Stimulated activated CD8-positive, alpha-beta memory T cell treated with anti-CD3 and anti-CD28 coated beads, Interleukin-7, amount 100 ng/mL, for 4 hours (primary cell): ENCODE measurements around the gene C12orf50.
"Not testable (repeated sequence)": the region's sequence is repeated elsewhere in the genome, so short reads cannot be mapped to it uniquely, and the experiment has no call there.

Source experiments
- DNase-seq, 2 donors: peaks; one replicate each; pipeline ENCODE4 v3.0.0-alpha.2; 2020; ENCODE audit warnings: low read depth in 2 of 2

Gene C12orf50

GRCh38 chr12:88029093-88029665 lies at the start of gene C12orf50:
TSS of gene C12orf50 (minus strand) at chr12:88029401. CDS start at chr12:88026962, 2,439 bp downstream.
- DNase-seq = no peak

GRCh38 chr12:88067301-88067700 lies 38.1 kb upstream of the C12orf50 start:
- no peak for DNase-seq

- no peak for DNase-seq
Measured at GRCh38 chr12:88063375-88063774, 34.2 kb upstream of the C12orf50 start.

- no peak for DNase-seq
Measured at GRCh38 chr12:88062474-88062873, 33.3 kb upstream of the C12orf50 start.

- no peak for DNase-seq
Measured at GRCh38 chr12:88058719-88059077, 29.5 kb upstream of the C12orf50 start.

- no peak for DNase-seq
Measured at GRCh38 chr12:88057994-88058718, 29.0 kb upstream of the C12orf50 start.

GRCh38 chr12:88056571-88056970 lies 27.4 kb upstream of the C12orf50 start:
- DNase-seq = no peak

GRCh38 chr12:88052686-88053085 lies 23.5 kb upstream of the C12orf50 start:
- DNase-seq = no peak

GRCh38 chr12:88044035-88044434 lies 14.8 kb upstream of the C12orf50 start:
- no peak for DNase-seq

- no peak for DNase-seq
Measured at GRCh38 chr12:88037770-88038169, 8.6 kb upstream of the C12orf50 start.

- DNase-seq = no peak
Measured at GRCh38 chr12:88036353-88036965, 7.3 kb upstream of the C12orf50 start.

GRCh38 chr12:88035907-88036289 lies 6.7 kb upstream of the C12orf50 start:
- no peak for DNase-seq

GRCh38 chr12:88035271-88035906 lies 6.2 kb upstream of the C12orf50 start:
- peak; percentile 75 to 87 for DNase-seq

GRCh38 chr12:88031161-88031560 lies 2.0 kb upstream of the C12orf50 start:
- not testable (repeated sequence) for DNase-seq

- DNase-seq = no peak
Measured at GRCh38 chr12:88026196-88026595, 3.0 kb downstream of the C12orf50 start.

GRCh38 chr12:88017964-88018363 lies 11.2 kb downstream of the C12orf50 start:
- no peak for DNase-seq

- no peak for DNase-seq
Measured at GRCh38 chr12:88015825-88016224, 13.4 kb downstream of the C12orf50 start.

GRCh38 chr12:88011755-88012154 lies 17.4 kb downstream of the C12orf50 start:
- DNase-seq = no peak

- no peak for DNase-seq
Measured at GRCh38 chr12:88006351-88006750, 22.9 kb downstream of the C12orf50 start.

- DNase-seq = no peak
Measured at GRCh38 chr12:88001327-88001726, 27.9 kb downstream of the C12orf50 start.

GRCh38 chr12:87995581-87996178 lies 33.5 kb downstream of the C12orf50 start:
- DNase-seq = peak in 1 of 2 donors; percentile 5

GRCh38 chr12:87991483-87991882 lies 37.7 kb downstream of the C12orf50 start:
- DNase-seq = no peak
